GM19193 (cell line): ENCODE results near the gene ZNF385D.

Experiments
- POLR2A ChIP-seq: IDR thresholded peaks from 4 replicates; pipeline ENCODE4 v1.6.1; 2011; ENCODE audit not compliant: insufficient read depth, insufficient read length; ENCODE audit errors: extremely low read depth

ZNF385D gene

DNA sequence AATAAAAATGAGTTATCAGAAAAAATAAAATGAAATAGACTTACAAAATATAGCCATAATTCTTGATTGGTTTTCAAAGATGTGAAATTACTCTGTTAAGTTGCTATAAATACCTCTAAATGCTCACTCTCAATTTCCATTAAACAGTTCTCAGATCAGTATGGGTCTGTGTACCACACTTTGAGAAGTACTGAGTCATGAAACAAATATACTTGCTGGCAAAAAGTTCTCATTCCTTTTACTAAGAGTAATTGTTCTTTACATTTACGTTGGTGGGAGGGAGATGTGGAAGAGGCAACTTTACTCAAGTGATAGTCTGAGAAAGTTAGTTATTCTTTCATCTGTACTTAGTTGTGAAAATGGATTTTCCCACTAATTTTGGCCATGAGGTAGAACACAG, 96.3 kb downstream of the ZNF385D start:
- TF ChIP-seq POLR2A, result no peak

DNA sequence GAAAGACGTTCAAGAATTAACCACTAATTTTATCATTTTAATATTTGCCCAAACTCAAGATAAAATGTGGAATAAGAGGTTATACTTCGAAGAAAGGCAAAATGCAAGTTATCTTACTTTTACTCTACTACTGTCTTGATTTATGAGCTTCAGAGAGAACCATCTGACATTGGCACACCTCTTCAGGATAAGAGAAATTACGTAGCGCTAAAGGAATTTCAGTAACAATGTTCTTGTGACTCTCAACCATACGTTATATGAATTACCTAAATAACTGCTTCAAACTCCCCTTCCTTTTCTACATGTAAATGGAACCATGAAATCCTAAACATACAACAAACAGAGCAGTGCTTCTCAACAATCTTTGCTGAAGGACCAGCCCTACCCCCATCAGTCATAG, 96.8 kb downstream of the ZNF385D start:
- TF ChIP-seq POLR2A, result no peak

DNA sequence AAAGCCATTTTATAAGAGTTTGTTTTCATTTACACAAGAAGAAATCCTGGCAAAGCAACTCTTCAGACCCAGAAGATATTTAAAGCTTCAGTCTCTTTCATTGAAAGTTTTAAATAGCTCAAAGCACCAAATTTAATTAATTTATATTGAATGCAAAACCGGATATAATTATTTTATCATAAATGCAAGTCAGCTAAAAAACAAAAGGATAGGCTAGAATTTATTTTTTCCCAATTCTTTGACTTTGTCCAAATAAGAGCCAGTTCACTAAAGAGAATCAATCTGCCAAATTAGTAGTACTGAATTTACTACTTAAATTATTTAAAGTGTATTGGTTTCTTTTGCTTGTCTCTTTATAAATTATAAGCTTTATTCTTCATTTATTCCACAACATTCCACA, 101.5 kb downstream of the ZNF385D start:
- no peak for TF ChIP-seq POLR2A

DNA sequence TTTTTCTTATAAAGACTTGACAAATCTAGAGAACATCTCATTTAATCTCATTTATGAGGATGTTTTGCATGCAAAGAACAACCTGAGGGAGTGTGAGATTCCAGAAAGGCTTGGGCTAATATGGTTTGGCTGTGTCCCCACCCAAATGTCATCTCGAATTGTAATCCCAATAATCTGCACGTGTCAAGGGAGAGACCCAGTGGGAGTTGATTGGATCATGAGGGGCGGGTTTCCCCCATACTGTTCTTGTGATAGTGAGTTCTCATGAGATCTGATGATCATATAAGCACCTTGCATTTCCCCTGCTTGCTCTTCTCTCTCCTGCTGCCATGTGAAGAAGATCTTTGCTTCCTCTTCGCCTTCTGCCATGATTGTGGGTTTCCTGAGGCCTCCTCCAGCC, 103.0 kb downstream of the ZNF385D start:
- TF ChIP-seq POLR2A, result no peak

DNA sequence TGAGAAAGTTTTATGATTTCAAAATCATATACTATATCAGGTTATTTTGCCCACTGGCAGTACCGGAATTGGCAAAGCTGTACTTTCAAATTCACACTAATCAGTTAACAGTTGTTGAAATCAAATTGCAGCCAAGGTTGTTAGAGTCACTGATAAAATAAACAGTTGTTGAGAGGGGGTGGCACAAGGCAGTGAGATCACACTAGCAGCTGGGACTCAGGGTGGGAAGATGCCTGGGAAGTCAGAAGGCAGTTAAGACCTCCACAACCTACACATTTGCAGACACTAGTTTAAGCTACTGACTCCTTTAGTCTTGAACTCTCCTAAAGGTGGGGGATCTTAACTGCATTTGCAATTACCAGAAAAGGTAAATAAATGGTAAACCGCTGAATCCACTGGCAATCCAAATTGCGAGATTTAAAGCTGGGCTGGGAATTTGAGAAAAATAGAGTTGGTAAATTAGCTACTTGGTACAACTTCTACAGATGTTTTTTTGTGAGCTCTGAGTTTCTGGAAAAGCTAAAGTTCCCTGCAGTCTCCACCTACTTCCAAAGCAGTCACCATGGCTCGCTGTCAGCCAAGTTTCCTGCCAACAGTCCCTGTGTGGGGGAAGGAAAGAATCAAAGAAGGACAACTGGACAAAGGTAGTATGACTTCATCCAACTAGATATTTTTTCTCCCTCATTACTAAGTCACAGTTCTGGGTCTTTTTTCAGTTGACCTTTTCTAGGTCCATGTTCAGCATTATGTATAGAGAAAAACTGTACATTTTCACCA, 105.7 kb downstream of the ZNF385D start:
- no peak for TF ChIP-seq POLR2A

DNA sequence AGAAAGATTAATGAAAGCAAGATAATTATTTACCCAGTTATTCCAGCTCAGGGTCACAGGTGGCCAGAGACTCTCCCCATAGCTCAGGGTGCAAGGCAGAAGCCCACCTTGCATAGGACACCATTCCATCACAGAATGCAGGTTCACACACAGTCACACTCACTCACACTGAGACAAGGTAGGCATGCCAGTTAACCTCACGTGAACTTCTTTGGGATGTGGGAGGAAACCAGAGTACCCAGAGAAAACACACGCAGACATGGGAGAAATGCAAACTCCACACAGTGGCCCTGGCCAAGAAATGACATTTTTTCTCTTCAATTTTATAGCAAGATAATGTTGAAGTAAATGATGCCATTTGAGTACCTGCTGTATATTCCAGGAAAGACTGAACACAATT, 106.7 kb downstream of the ZNF385D start:
- no peak for TF ChIP-seq POLR2A

DNA sequence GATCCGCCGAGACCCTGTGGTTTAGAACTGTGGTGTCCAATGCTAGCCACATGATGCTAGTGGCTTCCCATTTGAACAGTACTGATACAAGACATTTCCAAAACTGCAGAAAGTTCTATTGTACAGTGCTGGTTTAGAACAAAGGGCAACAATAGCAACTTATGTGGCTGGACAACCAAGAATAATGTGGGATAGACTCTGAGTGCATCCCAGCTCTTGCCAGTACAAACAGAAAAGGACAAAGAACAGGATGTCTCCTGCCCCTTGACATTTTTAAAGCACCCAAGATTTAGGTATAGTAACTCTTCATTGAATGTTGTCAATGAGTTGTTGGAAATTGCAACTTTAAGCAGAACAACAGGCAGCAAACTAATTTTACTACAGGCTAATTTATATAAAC, 107.3 kb downstream of the ZNF385D start:
- TF ChIP-seq POLR2A, result no peak

GRCh38 chr3:21642433-21642832, 108.6 kb downstream of the ZNF385D start:
- no peak for TF ChIP-seq POLR2A

GRCh38 chr3:21641959-21642358, 109.1 kb downstream of the ZNF385D start:
- TF ChIP-seq POLR2A, result no peak

DNA sequence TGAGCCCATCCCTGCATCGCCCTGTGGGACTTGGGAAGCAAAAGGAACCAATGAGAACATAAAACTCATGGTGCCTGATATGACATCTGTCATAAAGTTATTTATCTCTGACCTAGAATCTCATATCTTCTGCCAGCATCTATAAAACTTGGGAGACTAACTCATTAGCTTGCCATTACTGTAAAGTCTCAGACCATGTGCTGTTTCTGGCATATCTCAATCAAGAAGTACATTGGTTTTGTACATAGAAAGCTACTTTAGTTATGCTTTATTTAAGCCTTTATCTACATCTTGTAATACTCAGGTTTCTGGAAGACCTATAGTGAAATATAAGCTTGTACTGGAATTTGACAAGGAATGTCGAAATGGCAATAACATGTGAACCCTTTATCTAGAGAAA, 112.5 kb downstream of the ZNF385D start:
- no peak for TF ChIP-seq POLR2A

GRCh38 chr3:21634112-21634511, 116.9 kb downstream of the ZNF385D start:
- no peak for TF ChIP-seq POLR2A

GRCh38 chr3:21624524-21624923, 126.5 kb downstream of the ZNF385D start:
- no peak for TF ChIP-seq POLR2A

DNA sequence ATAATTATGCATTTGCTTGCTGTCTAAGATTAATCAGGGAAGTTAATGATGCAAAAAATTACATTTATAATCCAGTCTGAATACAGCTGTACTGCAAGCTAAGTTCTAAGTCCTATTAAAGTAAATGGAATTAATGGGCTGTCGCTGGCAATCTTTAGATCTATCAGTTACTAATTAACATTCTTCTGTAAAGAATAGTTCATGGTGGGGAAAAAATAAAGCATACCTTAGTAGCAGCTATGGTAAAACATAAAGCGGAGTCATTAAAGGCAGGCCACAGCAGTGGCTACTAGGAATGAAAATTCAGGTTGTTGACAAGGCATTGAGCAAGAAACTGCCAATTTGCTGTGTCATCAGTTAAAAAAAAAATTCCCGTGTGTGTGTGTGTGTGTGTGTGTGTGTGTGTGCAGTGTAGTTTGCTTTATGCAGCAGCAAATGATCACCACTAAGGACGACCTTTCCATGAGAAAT, 129.8 kb downstream of the ZNF385D start:
- no peak for TF ChIP-seq POLR2A

DNA sequence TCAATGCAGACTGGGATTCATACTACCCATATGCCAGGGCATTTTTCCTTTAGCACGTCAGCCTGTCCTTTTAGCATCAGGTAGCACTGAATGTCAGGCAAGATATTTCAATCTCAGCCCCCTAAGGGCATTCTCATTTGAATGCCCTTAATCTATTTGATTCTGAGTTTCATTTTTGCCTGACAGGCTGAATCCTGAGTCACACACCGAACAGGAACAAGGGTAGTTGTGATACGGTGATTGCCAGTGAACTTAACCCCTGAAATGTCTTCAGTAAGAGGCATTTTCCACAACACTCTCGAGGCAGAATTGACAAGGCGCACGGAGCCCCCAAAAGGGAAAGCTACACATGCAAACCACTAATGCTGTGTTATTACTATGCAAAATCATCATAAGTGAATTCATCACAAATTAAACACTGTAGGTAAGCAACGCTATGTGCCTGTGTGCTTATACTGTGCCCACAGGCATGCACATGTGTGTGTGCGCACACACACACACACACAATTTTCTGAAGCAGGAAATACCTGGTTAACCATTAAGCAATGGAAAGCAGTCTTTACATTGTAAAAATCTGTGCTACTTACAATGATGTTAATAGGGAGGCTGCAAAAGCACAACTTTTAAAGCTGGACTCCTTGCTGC, 130.4 kb downstream of the ZNF385D start:
- TF ChIP-seq POLR2A, result no peak

GRCh38 chr3:21618695-21619094, 132.3 kb downstream of the ZNF385D start:
- TF ChIP-seq POLR2A, result no peak

DNA sequence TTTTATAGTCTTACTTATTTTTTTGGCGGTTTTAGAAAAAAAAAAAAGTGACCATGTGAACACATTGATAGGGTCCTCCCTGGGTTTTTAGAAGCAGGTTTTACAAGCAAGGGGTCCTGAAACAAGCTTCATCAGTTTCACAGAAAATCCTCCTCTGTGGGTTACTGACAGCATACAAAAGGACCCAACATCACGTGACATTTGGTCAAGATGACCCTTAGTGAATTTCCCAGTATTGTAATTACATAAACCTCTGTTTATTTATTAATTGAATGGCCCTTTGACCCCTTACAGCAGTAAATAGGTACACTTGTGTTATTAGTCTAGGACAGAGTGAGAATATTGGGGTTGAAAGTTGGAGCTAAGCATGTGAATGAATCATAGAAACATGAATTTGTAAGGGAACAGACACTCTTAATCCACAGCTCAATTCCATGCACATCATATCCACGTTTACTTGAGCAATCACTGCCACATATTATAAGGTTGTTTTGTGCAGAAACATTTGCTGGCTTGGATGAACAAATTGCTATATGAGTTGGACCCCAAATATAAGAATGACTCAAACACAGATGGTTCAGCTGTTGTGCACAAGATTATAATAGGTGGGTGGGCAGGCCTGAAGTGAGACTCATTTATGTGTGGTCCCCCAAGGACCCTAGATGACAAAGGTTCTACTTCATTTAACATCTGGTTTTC, 137.5 kb downstream of the ZNF385D start:
- no peak for TF ChIP-seq POLR2A
